Activated CD4-positive, CD25-positive, alpha-beta regulatory T cell treated with anti-CD3 and anti-CD28 coated beads, Interleukin-2, amount 50 U/mL, for 24 hours (primary cell): ENCODE measurements around the gene TMEM164.

Source experiments
- ATAC-seq, 2 donors: fragments of 150-1000 bp; cut with Tn5 transposase; one replicate each; pipeline ENCODE4 v1.10.0; 2021; ENCODE audit warnings: mild to moderate bottlenecking in 1 of 2, moderate library complexity in 1 of 2

The TMEM164 gene

DNA sequence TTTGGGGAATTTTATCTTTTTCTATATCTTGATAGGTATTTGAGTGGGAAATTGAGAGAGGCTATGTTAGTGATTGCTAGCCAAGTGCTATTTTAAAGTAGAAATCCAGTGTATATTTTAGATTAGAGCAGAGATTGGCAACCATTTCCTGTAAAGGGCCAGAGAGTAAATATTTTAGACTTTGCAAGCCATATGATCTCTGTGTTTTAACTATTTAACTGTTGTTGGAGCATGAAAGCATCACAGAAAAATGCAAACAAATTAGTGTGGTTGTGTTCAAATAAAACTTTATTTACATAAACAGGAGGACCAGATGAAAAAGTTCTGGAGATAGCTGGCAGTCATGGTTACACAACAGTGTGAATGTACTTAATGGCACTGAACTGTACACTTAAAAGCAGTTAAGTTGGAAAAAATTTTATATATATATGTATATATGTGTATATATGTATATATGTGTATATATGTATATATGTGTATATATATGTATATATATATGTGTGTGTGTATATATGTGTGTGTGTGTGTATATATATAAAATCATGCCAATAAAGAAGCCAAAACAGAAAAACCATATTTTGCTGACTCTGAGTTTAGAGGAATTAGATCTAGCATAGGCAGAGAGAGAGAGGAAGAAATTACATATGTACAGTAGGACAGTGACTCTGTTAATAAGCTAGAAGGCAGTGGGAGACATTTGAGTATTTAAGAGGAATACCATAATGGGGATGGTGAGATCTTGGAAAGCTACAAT lies 83.4 kb downstream of the TMEM164 start:
- no peak for ATAC-seq

- peak; percentile 13 to 41 for ATAC-seq
Observed at GRCh38 chrX:110086916-110087484, 84.1 kb downstream of the TMEM164 start.

GRCh38 chrX:110087485-110088356 lies 84.8 kb downstream of the TMEM164 start:
- peak in 1 of 2 donors; percentile 38 for ATAC-seq

DNA sequence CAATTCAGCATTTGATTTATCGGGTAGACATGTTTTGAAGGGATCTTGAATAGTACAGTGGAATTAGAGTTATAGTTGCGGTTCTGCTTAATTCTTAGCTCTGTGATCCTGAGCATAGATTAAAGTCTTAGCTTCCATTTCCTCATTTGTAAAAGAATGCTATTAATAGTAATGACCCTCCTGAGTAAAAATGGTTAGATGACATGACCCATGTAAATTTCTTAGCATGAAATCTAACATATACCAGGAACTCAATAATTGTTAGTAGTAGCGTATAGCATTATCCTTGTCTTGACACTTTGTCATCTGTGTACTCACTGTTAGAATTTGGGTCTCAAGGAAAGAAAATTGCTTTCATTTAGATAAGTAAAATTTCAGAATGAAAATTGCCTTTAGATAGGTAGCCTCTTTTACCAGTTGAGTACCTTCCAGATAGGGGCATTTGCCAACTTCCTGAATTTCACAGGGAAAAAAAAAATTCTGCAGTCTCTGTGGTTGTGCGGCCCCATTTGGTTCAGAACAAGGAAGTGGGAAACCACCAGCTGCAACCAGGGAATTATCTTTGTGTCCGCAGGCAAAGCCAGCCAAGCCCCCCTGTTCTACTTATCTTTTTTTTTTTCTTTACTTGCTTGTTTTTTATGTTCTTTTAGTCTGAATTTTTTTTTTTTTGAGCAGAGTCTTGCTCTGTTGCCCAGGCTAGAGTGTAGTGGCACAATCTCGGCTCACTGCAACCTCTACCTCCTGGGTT lies 86.9 kb downstream of the TMEM164 start:
- no peak for ATAC-seq

DNA sequence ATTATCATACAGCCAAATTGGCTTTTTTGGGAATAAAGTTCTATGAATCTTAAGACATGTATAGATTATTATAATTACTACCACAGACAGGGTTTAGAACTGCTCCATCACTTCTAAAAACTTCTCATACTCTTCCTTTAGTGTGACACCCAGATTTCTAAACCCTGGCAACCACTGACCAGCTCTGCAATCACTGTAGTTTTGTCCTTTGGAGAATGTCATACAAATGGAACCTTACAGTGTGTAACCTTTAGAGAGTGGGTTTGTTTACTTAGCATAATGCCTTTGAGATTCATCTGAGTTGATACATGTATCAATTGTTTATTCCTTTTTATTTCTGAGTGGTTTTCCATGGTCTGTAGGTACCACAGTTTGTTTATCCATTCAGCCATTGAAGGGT lies 95.0 kb downstream of the TMEM164 start:
- ATAC-seq = no peak

- ATAC-seq = no peak
Observed at GRCh38 chrX:110103344-110103743, 100.4 kb downstream of the TMEM164 start.

- ATAC-seq = no peak
Observed at GRCh38 chrX:110104078-110104477, 101.2 kb downstream of the TMEM164 start.

GRCh38 chrX:110108381-110108821 lies 105.5 kb downstream of the TMEM164 start:
- no peak for ATAC-seq

DNA sequence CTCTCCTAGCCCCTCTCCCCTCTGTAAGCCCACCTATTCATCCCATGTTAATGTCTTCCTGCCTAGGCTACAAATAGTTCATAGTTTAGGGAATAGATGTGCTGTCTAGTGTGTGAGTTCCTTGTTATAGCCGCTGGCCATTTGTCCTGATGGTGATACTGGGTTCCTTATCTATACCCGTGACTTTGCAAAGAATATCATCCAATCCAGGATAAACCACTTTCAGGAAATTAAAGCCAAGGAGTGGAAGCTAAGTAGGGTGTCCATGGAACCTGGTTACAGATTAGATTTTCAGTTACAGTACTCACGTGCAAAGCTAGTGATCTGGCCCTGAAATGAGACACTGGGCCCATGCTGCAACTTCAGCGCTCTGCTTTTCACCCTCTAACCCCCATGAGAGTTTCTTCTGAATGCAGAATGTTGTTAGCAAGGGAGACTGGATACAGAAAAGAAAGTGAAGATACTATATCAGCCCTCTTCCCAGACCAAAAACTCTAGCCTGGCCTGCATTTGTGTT lies 111.4 kb downstream of the TMEM164 start:
- ATAC-seq = no peak

GRCh38 chrX:110116066-110116980 lies 113.4 kb downstream of the TMEM164 start:
- no peak for ATAC-seq

GRCh38 chrX:110118530-110118929 lies 115.6 kb downstream of the TMEM164 start:
- ATAC-seq = no peak

DNA sequence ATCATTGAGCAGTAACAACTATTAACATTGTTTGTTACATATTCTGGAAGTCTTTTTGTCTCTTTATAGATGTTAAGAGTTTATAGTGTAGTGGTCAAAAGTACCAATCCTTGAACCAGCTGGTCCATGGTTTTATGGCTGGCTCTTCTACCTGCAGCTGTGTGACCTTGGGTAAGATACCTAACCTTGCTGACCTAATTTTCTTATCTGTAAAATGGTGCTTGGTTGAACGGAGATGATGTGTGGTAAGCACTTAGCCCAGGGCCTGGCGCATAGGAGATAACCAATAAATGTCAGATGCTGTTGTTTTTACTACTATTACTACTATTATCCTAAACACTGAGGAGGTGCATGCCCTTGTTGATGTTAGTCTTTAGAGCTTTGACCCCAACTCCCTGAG lies 116.6 kb downstream of the TMEM164 start:
- no peak for ATAC-seq

GRCh38 chrX:110120025-110120424 lies 117.1 kb downstream of the TMEM164 start:
- ATAC-seq = no peak

- ATAC-seq = no peak
Observed at GRCh38 chrX:110123331-110123782, 120.4 kb downstream of the TMEM164 start.

DNA sequence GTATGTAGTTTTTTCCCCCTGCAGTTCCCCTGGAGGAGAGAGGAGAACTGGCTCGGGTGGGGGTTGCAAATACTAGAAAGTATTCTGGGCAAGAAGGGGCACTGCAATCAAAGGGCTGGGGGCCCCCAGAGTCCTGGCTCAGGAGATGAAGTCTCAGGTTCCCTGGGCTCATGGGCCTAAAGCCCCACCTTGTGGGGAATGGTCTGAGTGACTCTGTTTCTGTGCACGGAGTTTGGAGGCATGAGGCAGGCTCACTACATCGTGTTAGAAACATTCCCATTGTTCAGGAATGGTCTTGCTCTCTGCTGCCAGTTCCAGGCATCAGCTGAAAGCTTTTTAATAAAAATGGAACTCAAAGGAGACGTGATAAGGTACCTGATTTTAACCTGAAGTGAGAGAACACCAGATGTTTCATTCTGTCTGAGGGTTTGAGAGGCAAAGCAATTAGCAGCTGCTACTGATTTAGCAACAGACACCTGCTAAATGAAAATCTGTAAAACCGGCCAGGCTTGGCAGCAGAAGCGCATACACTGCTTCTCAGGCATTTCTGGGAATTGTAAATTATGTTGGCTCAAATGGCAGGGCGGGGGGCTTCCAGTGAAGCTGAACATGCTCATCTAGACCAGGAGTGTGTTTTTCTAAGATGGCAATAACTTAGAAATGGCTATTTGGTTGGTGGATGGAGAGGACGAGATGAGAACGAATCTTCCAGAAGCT lies 122.7 kb downstream of the TMEM164 start:
- ATAC-seq = no peak

GRCh38 chrX:110131031-110131430 lies 128.1 kb downstream of the TMEM164 start:
- no peak for ATAC-seq

DNA sequence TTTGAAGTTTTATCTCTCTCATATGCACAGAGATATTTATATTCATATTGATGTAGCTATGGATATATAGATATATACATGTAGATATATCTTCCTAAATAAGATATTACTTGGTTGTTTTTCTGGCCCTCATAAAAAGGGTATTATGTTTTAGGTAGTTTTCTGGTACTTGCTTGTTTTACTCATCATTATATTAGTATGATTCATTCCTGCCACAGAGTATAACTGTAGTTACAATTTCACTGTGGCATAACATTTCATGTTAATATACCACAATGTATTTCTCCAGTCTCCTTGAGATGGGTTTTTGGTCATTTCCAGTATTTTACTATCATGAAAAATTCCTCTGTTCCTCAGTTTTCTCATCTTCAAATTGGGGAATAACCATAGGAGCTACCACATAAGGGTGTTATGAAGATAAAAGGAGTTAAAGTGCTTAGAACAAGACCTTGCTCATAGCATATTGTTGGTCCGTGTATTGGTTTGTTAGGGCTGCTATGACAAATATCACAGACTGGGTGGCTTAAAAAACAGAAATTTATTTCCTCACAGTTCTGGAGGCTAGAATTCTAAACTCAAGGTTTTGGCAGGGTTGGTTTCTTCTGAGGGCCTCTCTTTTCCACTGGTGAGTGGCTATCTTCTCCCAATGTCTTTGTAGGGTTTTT lies 129.7 kb downstream of the TMEM164 start:
- ATAC-seq = peak; percentile 58 to 74

DNA sequence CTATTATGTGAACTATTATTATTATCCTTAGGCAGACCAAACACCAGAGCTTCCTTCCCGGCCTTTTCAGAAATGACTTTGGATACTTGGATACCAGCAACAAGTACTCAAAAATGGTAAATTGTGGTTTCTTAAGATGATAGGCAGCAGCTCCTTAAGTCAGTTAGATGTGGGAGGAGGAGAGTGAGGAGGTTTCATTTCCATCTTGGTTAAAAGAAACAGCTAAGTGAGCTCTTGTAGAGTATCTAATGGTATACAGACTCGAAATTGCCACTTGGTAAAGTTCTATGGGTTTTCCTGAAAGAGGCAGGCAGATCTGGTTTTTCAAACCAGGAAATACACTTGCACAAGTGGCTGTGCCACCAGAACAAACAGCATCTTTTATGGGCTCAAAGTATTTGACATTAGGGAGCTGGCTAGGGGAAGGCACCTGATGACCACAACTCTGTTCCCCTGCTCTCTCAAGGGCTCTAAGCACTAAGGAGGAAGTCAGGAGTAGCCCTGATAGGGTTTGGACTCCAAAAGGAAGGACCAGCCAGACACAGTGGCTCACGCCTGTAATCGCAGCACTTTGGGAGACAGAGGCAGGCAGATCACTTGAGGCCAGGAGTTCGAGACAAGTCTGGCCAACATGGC lies 130.9 kb downstream of the TMEM164 start:
- no peak for ATAC-seq

- no peak for ATAC-seq
Observed at GRCh38 chrX:110135618-110136017, 132.7 kb downstream of the TMEM164 start.

DNA sequence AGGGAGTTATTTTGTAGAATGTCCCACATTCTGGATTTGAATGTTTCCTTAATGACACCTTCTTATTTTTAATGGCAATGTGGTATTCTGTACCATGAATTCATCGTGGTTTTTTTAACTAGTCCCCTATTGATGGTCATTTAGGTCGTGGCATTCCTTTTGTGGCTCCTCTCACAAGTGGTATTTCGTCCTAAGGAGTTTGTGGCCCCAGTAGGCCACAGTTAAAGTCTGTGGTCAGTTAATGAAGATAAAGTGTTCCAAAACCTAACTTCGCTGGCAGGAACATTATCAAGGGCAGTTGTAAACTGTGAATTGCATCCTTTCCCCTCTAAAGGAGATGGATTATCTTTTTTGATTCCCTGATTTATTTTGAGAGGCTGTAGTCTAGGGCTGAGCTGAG lies 133.2 kb downstream of the TMEM164 start:
- no peak for ATAC-seq
